Spleen (tissue), 11 donors: ENCODE results near the gene EMX2. TPM values are rescaled to one million over a fixed set of nuclear protein-coding genes. Genes with fewer than 3 reads are reported as not detected.

Experiments used
- DNase-seq: peaks from one replicate; pipeline ENCODE4 v3.0.0-alpha.2; 2020
- H3K27ac ChIP-seq, 8 donors: fragments of 200-600 bp; sonication (generic) in 7 of 8; 1 replicate in 4 of 8; 2 replicates in 4 of 8; pipeline versions ENCODE4 v1.5.0 to v1.8.0; 2016 to 2021; ENCODE audit warnings: inconsistent platforms in 4 of 8, mild to moderate bottlenecking in 4 of 8, moderate library complexity in 1 of 8
- H3K27me3 ChIP-seq, 7 donors: fragments of 200-600 bp; sonication (generic) in 6 of 7; replicated peaks in 1 of 7; 1 replicate in 4 of 7; 2 replicates in 3 of 7; pipeline versions ENCODE4 v1.5.0 to v1.8.0; 2016 to 2021; ENCODE audit warnings: inconsistent platforms in 3 of 7, mild to moderate bottlenecking in 1 of 7
- H3K36me3 ChIP-seq, 6 donors: fragments of 200-600 bp; sonication (generic) in 5 of 6; 1 replicate in 4 of 6; 2 replicates in 2 of 6; pipeline versions ENCODE4 v1.5.0 to v1.8.0; 2016 to 2021; ENCODE audit warnings: inconsistent platforms in 2 of 6
- H3K4me1 ChIP-seq, 6 donors: fragments of 200-600 bp; sonication (generic) in 5 of 6; 1 replicate in 3 of 6; 2 replicates in 3 of 6; pipeline versions ENCODE4 v1.5.0 to v1.8.0; 2016 to 2021; ENCODE audit warnings: inconsistent platforms in 3 of 6
- H3K4me3 ChIP-seq, 8 donors: fragments of 200-600 bp; sonication (generic) in 7 of 8; 1 replicate in 4 of 8; 2 replicates in 4 of 8; pipeline versions ENCODE4 v1.5.0 to v1.8.0; 2016 to 2021; ENCODE audit warnings: inconsistent platforms in 4 of 8, mild to moderate bottlenecking in 4 of 8, moderate library complexity in 2 of 8
- H3K9me3 ChIP-seq, 8 donors: fragments of 200-600 bp; sonication (generic) in 7 of 8; 1 replicate in 4 of 8; 2 replicates in 4 of 8; pipeline versions ENCODE4 v1.5.0 to v1.8.0; 2016 to 2021; ENCODE audit warnings: inconsistent platforms in 4 of 8
- CTCF ChIP-seq, 11 experiments: fragments of 200-600 bp in 7 of 11; fragments of 450-650 bp in 4 of 11; sonication (generic) in 4 of 11; IDR thresholded peaks in 8 of 11; conservative IDR thresholded peaks in 3 of 11; 1 replicate in 7 of 11; 2 replicates in 4 of 11; pipeline versions ENCODE4 v1.4.0 to v1.8.0; 2016 to 2021; ENCODE audit warnings: antibody characterized with exemption in 11 of 11, inconsistent platforms in 4 of 11, mild to moderate bottlenecking in 1 of 11
- POLR2A ChIP-seq, 3 donors: fragments of 450-650 bp; IDR thresholded peaks; one replicate each; pipeline ENCODE4 v1.5.1; 2017; ENCODE audit warnings: antibody characterized with exemption in 3 of 3, mild to moderate bottlenecking in 1 of 3
- POLR2AphosphoS5 ChIP-seq, 3 donors: sonication (generic); formaldehyde crosslinking; IDR thresholded peaks; one replicate each; pipeline ENCODE4 v1.5.1; 2017; ENCODE audit warnings: antibody characterized with exemption in 3 of 3
- WGBS, 5 donors: extraction: QIAGEN DNeasy Blood & Tissue Kit in 3 of 5; methylation state at CpG; one replicate each; pipeline versions ENCODE4 v1.1.5 to v1.1.7; 2013 to 2018; 5-methylcytosine and 5-hydroxymethylcytosine counted together
- intact Hi-C: fragments of 100-400 bp; cut with DNase I; formaldehyde crosslinking; loops from one replicate; pipeline ENCODE4 v1.15.0; 2023; ENCODE audit warnings: low total_unique reads
- polyA plus RNA-seq, 3 donors: library from polyadenylated mRNA; stranded (reverse); fragments of 200-250 nt; gene quantifications; one replicate each; pipeline ENCODE4 v1.2.1, GENCODE V29; 2013
- total RNA-seq, 7 donors: library from RNA; depleted of rRNA in 3 of 7; stranded (reverse); fragments of >200 nt in 3 of 7; fragmentation: NEBNext Ultra II Directional in 4 of 7; extraction: Animal tissue kit (Norgen Biotek cat#: 25700) in 4 of 7; gene quantifications; one replicate each; pipeline versions ENCODE4 v1.1.0 to v1.2.1, GENCODE V29; 2016 to 2021
- donor health status: healthy with polysubstance abuse.
- donor health status: DM: no; HTN: no; CAD: no; lungs with moderate emphysema.
- donor health status: DM: no; HTN: no; CAD: no.
- donor health status: Bipolar disorder and iron deficiency.
- donor health status: healthy.
- donor health status: DM: no; HTN: no; CAD: no.
- donor health status: DM: yes; HTN: yes; CAD: no.

EMX2 gene
- total and polyA plus RNA-seq, 10 donors, result 0.06 TPM; not detected in 9

GRCh38 chr10:117509573-117509972 lies 33.0 kb upstream of the EMX2 start:
- peaks cover 0 to 76% (median 8%) of the 10 kb centered on the region in 7 donors for H3K27me3 ChIP-seq
- no peak overlapping the region for H3K27ac ChIP-seq
- H3K4me3 ChIP-seq, result no peak overlapping the region
- TF ChIP-seq POLR2AphosphoS5 (IDR thresholded peaks at IDR 0.05) (no peak), CTCF (IDR thresholded peaks at IDR 0.05 in 8 of 11, conservative IDR thresholded peaks at IDR 0.05 in 3 of 11) (no peak), POLR2A (IDR thresholded peaks at IDR 0.05) (no peak)
- 85 to 92% (median 87%) methylated on average over 7 of the region's 7 CpGs for WGBS, 5 donors
- no peaks in the 10 kb centered on the region for H3K9me3 ChIP-seq
- H3K4me1 ChIP-seq, result no peaks in the 10 kb centered on the region
- H3K36me3 ChIP-seq, result no peaks in the 10 kb centered on the region
- DNase-seq, result no peak
- intact Hi-C loops, result no loop called here

DNA sequence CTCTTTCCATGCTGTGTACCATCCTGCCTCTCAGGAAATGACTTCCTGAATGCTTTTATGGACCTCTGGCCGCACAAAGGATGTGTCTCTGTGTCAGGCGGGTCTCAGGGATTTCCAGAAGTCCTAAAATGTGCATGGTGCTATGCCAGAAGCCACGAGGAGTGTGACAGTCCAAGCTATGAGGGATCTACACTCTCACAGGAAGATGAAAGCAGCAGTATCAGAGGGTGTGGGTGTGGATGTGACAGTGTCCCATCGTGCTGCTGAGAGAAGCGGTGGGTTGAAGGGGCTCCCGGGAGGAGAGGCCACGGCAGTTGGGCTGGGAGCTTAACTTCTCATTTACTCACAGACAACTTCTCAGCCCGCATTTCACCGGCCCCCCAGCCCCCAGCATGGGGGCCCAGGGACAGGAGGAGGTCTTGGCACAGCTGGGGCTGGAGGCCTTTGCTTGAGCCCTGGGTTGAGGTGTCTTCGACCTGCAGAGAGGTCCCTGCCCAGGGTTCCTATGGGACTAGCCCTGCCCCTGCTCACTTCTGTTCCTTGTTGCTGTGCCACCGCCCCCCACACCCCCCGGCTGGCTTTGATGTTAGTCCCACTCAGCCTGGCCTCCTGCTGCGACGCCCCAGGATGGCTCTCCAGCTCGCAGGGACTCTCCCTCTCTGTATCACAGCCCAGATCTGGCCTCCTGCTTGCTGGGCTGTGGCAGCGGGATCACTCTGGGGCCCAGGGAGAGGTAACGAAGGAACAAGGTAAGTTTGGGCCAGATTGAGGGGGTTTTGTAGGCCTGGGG lies 30.8 kb upstream of the EMX2 start:
- Histone ChIP-seq H3K36me3 (no peaks in the 10 kb centered on the region), H3K4me1 (no peaks in the 10 kb centered on the region), H3K27ac (no peak overlapping the region), H3K27me3 (peaks cover 0 to 67% (median 6%) of the 10 kb centered on the region in 7 donors), H3K9me3 (no peaks in the 10 kb centered on the region), H3K4me3 (no peak overlapping the region)
- 55 to 68% (median 65%) methylated on average over 15 to 17 of the region's 17 CpGs for WGBS, 5 donors
- intact Hi-C loops, result no loop called here
- no peak for DNase-seq
- TF ChIP-seq POLR2A (IDR thresholded peaks at IDR 0.05), result no peak
- no peak for TF ChIP-seq POLR2AphosphoS5 (IDR thresholded peaks at IDR 0.05)
- no peak for TF ChIP-seq CTCF (IDR thresholded peaks at IDR 0.05 in 8 of 11, conservative IDR thresholded peaks at IDR 0.05 in 3 of 11)

DNA sequence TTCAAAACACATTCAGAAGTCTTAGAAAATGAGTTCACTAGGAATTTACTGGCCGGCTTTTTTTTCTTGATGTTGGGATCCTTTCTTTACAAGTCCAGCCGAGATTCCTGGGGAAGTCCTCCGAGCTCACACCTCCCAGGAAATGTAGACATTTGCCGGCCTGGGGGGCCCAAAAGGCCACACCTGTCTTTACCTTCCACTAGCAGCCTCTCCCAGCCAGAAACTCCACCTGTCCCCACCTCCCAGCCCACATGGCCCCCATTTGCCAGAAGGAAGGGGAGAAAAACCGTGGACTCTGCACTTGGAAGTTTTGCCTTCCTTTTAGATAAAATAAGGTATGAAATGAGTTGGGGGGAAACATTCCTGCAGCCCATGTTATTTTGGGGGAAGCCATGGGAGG lies 27.6 kb upstream of the EMX2 start:
- WGBS, 5 donors, result 68 to 81% (median 77%) methylated on average over 5 of the region's 5 CpGs
- no peak for DNase-seq
- Histone ChIP-seq H3K36me3 (no peaks in the 10 kb centered on the region), H3K4me1 (no peaks in the 10 kb centered on the region), H3K27me3 (peaks cover 0 to 83% (median 15%) of the 10 kb centered on the region in 7 donors), H3K9me3 (no peaks in the 10 kb centered on the region), H3K4me3 (no peak overlapping the region), H3K27ac (no peak overlapping the region)
- TF ChIP-seq CTCF (IDR thresholded peaks at IDR 0.05 in 8 of 11, conservative IDR thresholded peaks at IDR 0.05 in 3 of 11) (no peak), POLR2A (IDR thresholded peaks at IDR 0.05) (no peak), POLR2AphosphoS5 (IDR thresholded peaks at IDR 0.05) (no peak)
- intact Hi-C loops, result no loop called here

GRCh38 chr10:117516681-117517080 lies 25.9 kb upstream of the EMX2 start:
- H3K9me3 ChIP-seq, result no peaks in the 10 kb centered on the region
- no peaks in the 10 kb centered on the region for H3K36me3 ChIP-seq
- TF ChIP-seq POLR2A (IDR thresholded peaks at IDR 0.05) (no peak), CTCF (IDR thresholded peaks at IDR 0.05 in 8 of 11, conservative IDR thresholded peaks at IDR 0.05 in 3 of 11) (no peak), POLR2AphosphoS5 (IDR thresholded peaks at IDR 0.05) (no peak)
- H3K27me3 ChIP-seq, result peaks cover 0 to 90% (median 15%) of the 10 kb centered on the region in 7 donors
- H3K4me3 ChIP-seq, result no peak overlapping the region
- intact Hi-C loops, result no loop called here
- no peaks in the 10 kb centered on the region for H3K4me1 ChIP-seq
- WGBS, 5 donors, result 70 to 84% (median 80%) methylated on average over 6 of the region's 6 CpGs
- H3K27ac ChIP-seq, result no peak overlapping the region
- DNase-seq, result no peak
